ENCODE measurements around the gene CD101. TPM values are rescaled to one million over a fixed set of nuclear protein-coding genes. Genes with fewer than 3 reads are reported as not detected.

CD101 gene
- total RNA-seq, 2 donors from 2014 or later: 0.26 to 0.33 TPM

DNA sequence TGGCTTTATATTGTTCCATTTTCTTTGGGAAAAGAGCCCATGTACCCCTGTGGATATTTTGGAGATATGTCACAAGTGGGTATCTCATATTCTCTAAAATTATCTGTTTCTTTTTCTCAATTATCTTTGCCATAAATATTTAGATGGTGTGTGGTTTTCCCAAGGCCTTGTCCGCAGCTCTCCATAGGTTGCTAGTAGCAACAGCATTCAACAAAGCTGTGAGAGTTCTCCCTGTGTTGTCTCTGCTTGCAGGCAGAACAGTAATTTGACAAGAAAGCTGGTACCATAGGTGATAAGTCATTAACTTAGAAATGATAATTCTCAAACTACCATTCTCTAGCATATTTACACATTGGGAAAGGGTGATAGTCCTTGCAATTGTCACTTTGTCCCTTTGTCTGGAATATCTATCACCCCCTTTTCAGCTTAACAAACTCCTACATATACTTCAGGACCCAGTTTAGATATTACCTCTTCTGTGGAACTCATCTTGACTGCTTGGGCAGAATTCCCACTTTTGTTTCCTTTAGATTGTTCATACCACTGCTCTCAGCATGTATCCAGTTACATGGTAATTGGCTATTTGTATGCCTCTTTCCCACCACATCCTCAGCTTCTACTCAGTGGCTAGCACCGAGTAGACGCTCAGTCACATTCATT is 8.9 kb downstream of the CD101 start:
- ATAC-seq (no peak), DNase-seq (no peak)
- Histone ChIP-seq H3K36me3 (replicated peaks in 1 of 2; ENCODE audit: insufficient read depth in 1 of 2, low read depth in 2 of 2) (no peaks in the 10 kb centered on the region), H3K27me3 (no peaks in the 10 kb centered on the region), H3K27ac (no peak overlapping the region), H3K4me1 (peaks cover 8% of the 10 kb centered on the region), H3K4me3 (no peak overlapping the region), H3K9me3 (no peaks in the 10 kb centered on the region)
- intact Hi-C loops (cut with DNase I): no loop called here
- TF ChIP-seq POLR2A (IDR thresholded peaks at IDR 0.05): no peak
- TF ChIP-seq, protein P1, sequence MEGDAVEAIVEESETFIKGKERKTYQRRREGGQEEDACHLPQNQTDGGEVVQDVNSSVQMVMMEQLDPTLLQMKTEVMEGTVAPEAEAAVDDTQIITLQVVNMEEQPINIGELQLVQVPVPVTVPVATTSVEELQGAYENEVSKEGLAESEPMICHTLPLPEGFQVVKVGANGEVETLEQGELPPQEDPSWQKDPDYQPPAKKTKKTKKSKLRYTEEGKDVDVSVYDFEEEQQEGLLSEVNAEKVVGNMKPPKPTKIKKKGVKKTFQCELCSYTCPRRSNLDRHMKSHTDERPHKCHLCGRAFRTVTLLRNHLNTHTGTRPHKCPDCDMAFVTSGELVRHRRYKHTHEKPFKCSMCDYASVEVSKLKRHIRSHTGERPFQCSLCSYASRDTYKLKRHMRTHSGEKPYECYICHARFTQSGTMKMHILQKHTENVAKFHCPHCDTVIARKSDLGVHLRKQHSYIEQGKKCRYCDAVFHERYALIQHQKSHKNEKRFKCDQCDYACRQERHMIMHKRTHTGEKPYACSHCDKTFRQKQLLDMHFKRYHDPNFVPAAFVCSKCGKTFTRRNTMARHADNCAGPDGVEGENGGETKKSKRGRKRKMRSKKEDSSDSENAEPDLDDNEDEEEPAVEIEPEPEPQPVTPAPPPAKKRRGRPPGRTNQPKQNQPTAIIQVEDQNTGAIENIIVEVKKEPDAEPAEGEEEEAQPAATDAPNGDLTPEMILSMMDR (IDR thresholded peaks at IDR 0.05): no peak
- WGBS, 2 donors: 91 to 97% methylated on average over 3 of the region's 3 CpGs

DNA sequence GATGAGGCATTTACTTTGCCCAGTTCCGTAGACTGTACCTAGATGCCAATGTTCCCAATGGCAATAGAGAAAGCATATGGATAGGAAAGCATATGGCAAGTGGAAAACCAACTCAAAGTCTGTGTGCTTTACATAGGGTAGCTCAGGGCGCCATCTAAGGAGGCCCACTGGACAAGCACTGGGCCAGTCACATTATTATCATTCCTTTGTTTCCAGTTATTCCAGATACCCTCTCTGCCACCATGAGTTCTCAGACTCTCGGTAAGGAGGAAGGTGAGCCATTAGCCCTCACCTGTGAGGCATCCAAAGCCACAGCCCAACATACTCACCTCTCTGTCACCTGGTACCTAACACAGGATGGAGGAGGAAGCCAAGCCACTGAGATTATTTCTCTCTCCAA is 9.8 kb downstream of the CD101 start:
- no peaks in the 10 kb centered on the region for H3K27me3 ChIP-seq
- DNase-seq (no peak), ATAC-seq (no peak)
- 96% methylated on average over 3 of the region's 3 CpGs for WGBS, 2 donors
- no peak for TF ChIP-seq POLR2A (IDR thresholded peaks at IDR 0.05)
- TF ChIP-seq, protein P1 (IDR thresholded peaks at IDR 0.05): no peak
- H3K36me3 ChIP-seq (replicated peaks in 1 of 2; ENCODE audit: insufficient read depth in 1 of 2, low read depth in 2 of 2): no peaks in the 10 kb centered on the region
- no peak overlapping the region for H3K27ac ChIP-seq
- no peaks in the 10 kb centered on the region for H3K9me3 ChIP-seq
- H3K4me3 ChIP-seq: no peak overlapping the region
- peaks cover 8% of the 10 kb centered on the region for H3K4me1 ChIP-seq
- intact Hi-C loops (cut with DNase I): no loop called here

DNA sequence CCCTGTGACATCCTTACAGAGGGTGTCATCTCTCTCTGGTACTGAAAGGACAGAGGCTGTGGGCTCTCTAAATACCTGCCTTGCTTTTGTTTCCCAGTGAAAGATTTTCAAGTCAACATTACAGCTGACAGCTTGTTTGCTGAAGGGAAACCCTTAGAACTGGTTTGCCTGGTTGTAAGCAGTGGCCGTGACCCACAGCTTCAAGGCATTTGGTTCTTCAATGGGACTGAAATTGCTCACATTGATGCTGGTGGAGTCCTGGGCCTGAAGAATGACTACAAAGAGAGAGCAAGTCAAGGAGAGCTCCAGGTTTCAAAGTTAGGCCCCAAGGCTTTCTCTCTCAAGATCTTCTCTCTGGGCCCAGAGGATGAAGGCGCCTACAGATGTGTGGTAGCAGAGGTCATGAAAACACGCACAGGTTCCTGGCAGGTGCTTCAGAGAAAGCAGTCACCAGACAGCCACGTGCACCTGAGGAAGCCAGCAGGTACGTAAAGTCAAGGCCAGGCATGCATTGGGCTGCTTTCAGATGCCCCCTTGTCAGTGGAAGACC is 11.8 kb downstream of the CD101 start:
- no peaks in the 10 kb centered on the region for H3K27me3 ChIP-seq
- no peak overlapping the region for H3K4me3 ChIP-seq
- H3K9me3 ChIP-seq: no peaks in the 10 kb centered on the region
- DNase-seq (peak in 3 of 4 donors; percentile 28 to 52 (median 36)), ATAC-seq (peak; percentile 55)
- H3K4me1 ChIP-seq: peaks cover 8% of the 10 kb centered on the region
- intact Hi-C loops (cut with DNase I): no loop called here
- H3K27ac ChIP-seq: peak overlapping the region in 1 of 4 donors; percentile 21
- H3K36me3 ChIP-seq (replicated peaks in 1 of 2; ENCODE audit: insufficient read depth in 1 of 2, low read depth in 2 of 2): no peaks in the 10 kb centered on the region
- no peak for TF ChIP-seq POLR2A (IDR thresholded peaks at IDR 0.05)
- TF ChIP-seq, protein P1 (IDR thresholded peaks at IDR 0.05): no peak
- WGBS, 2 donors: 49 to 75% methylated on average over 3 to 5 of the region's 5 CpGs

- H3K4me1 ChIP-seq: peaks cover 8% of the 10 kb centered on the region
- H3K27ac ChIP-seq: no peak overlapping the region
- 90 to 94% methylated on average over 5 of the region's 5 CpGs for WGBS, 2 donors
- TF ChIP-seq, protein P1 (IDR thresholded peaks at IDR 0.05): no peak
- no peaks in the 10 kb centered on the region for H3K9me3 ChIP-seq
- no peak for DNase-seq
- no peak overlapping the region for H3K4me3 ChIP-seq
- no peak for ATAC-seq
- no peaks in the 10 kb centered on the region for H3K27me3 ChIP-seq
- intact Hi-C loops (cut with DNase I): no loop called here
- no peaks in the 10 kb centered on the region for H3K36me3 ChIP-seq (replicated peaks in 1 of 2; ENCODE audit: insufficient read depth in 1 of 2, low read depth in 2 of 2)
Observed at GRCh38 chr1:117014209-117014608, 12.6 kb downstream of the CD101 start.

GRCh38 chr1:117015724-117016123 is 14.2 kb downstream of the CD101 start:
- WGBS, 2 donors: 80 to 88% methylated on average over 3 of the region's 3 CpGs
- no peaks in the 10 kb centered on the region for H3K36me3 ChIP-seq (replicated peaks in 1 of 2; ENCODE audit: insufficient read depth in 1 of 2, low read depth in 2 of 2)
- TF ChIP-seq, protein P1 (IDR thresholded peaks at IDR 0.05): no peak
- no peak for TF ChIP-seq POLR2A (IDR thresholded peaks at IDR 0.05)
- H3K4me1 ChIP-seq: peaks cover 8% of the 10 kb centered on the region
- H3K27ac ChIP-seq: no peak overlapping the region
- no peak overlapping the region for H3K4me3 ChIP-seq
- no peak for ATAC-seq
- no peak for DNase-seq
- intact Hi-C loops (cut with DNase I): no loop called here
- no peaks in the 10 kb centered on the region for H3K9me3 ChIP-seq
- H3K27me3 ChIP-seq: no peaks in the 10 kb centered on the region

Data from body of pancreas (tissue), 4 donors.